ENCODE measurements around the gene ADIPOR2. TPM values are rescaled to one million over a fixed set of nuclear protein-coding genes. Genes with fewer than 3 reads are reported as not detected.
A peak's percentile ranks its signal among the peaks of the same experiment; 100 is the strongest.

The ADIPOR2 gene
- total RNA-seq, 1 donor from 2014 or later, result 29.6 TPM

GRCh38 chr12:1697271-1697670 lies 6.4 kb downstream of the ADIPOR2 start:
- Histone ChIP-seq H4K20me1 (ENCODE audit: low read depth) (peaks cover 69% of the 10 kb centered on the region), H3K79me2 (ENCODE audit: low read depth) (peaks cover 100% of the 10 kb centered on the region), H2AFZ (replicated peaks) (no peak overlapping the region), H3K9me3 (ENCODE audit: low read depth) (no peaks in the 10 kb centered on the region), H3K4me1 (peaks cover 3% of the 10 kb centered on the region), H3K4me2 (no peak overlapping the region), H3K27me3 (no peaks in the 10 kb centered on the region), H3K9ac (no peak overlapping the region), H3K36me3 (no peaks in the 10 kb centered on the region), H3K27ac (no peak overlapping the region), H3K4me3 (no peak overlapping the region), H3F3A (ENCODE audit: low read depth) (peaks cover under 1% of the 10 kb centered on the region)
- H3K36me3 Mint-ChIP-seq, result peaks cover 31% of the 10 kb centered on the region
- no peak for TF ChIP-seq EZH2 (IDR thresholded peaks at IDR 0.05)
- TF ChIP-seq EZH2phosphoT487 (IDR thresholded peaks at IDR 0.05), result no peak
- no peak for TF ChIP-seq CTCF (IDR thresholded peaks at IDR 0.05)
- H3K4me1 Mint-ChIP-seq, result peaks cover 5% of the 10 kb centered on the region
- no peak overlapping the region for H3K27ac Mint-ChIP-seq
- H3K9me3 Mint-ChIP-seq, result peaks cover 5% of the 10 kb centered on the region
- no peak for DNase-seq (ENCODE audit: low spot score)
- H3K27me3 Mint-ChIP-seq (ENCODE audit: insufficient read depth, low read depth), result no peaks in the 10 kb centered on the region
- H3K4me3 Mint-ChIP-seq, result no peak overlapping the region

GRCh38 chr12:1698720-1699119 lies 7.8 kb downstream of the ADIPOR2 start:
- Mint-ChIP-seq H3K4me1 (peaks cover 2% of the 10 kb centered on the region), H3K4me3 (no peak overlapping the region)

GRCh38 chr12:1702713-1703112 lies 11.8 kb downstream of the ADIPOR2 start:
- Mint-ChIP-seq H3K27ac (no peak overlapping the region), H3K4me3 (no peak overlapping the region)
- TF ChIP-seq CTCF (IDR thresholded peaks at IDR 0.05) (no peak), EZH2 (IDR thresholded peaks at IDR 0.05) (no peak), EZH2phosphoT487 (IDR thresholded peaks at IDR 0.05) (no peak)

More at GRCh38 chr12:1698720-1699119, 7.8 kb downstream of the ADIPOR2 start:
- Histone ChIP-seq H3K9me3 (ENCODE audit: low read depth) (no peaks in the 10 kb centered on the region), H3K27ac (no peak overlapping the region), H3K27me3 (no peaks in the 10 kb centered on the region), H4K20me1 (ENCODE audit: low read depth) (peaks cover 58% of the 10 kb centered on the region), H3K4me3 (no peak overlapping the region), H2AFZ (replicated peaks) (no peak overlapping the region), H3K36me3 (no peaks in the 10 kb centered on the region), H3K9ac (no peak overlapping the region), H3K79me2 (ENCODE audit: low read depth) (peaks cover 100% of the 10 kb centered on the region), H3F3A (ENCODE audit: low read depth) (no peaks in the 10 kb centered on the region), H3K4me1 (no peaks in the 10 kb centered on the region), H3K4me2 (no peak overlapping the region)
- no peak for DNase-seq (ENCODE audit: low spot score)
- no peak overlapping the region for H3K27ac Mint-ChIP-seq
- TF ChIP-seq EZH2phosphoT487 (IDR thresholded peaks at IDR 0.05), result no peak
- H3K36me3 Mint-ChIP-seq, result peaks cover 29% of the 10 kb centered on the region
- H3K9me3 Mint-ChIP-seq, result peaks cover 6% of the 10 kb centered on the region
- H3K27me3 Mint-ChIP-seq (ENCODE audit: insufficient read depth, low read depth), result no peaks in the 10 kb centered on the region

GRCh38 chr12:1703771-1704722 lies 13.2 kb downstream of the ADIPOR2 start:
- Histone ChIP-seq H3K9ac (no peak overlapping the region), H3K4me2 (no peak overlapping the region), H4K20me1 (ENCODE audit: low read depth) (peaks cover 8% of the 10 kb centered on the region), H3K4me3 (no peak overlapping the region), H3F3A (ENCODE audit: low read depth) (no peaks in the 10 kb centered on the region), H3K4me1 (no peaks in the 10 kb centered on the region), H3K27me3 (no peaks in the 10 kb centered on the region), H3K27ac (no peak overlapping the region), H3K79me2 (ENCODE audit: low read depth) (peaks cover 100% of the 10 kb centered on the region), H3K36me3 (no peaks in the 10 kb centered on the region), H2AFZ (replicated peaks) (no peak overlapping the region), H3K9me3 (ENCODE audit: low read depth) (peaks cover 2% of the 10 kb centered on the region)
- Mint-ChIP-seq H3K36me3 (peaks cover 26% of the 10 kb centered on the region), H3K4me1 (no peaks in the 10 kb centered on the region), H3K9me3 (peaks cover 18% of the 10 kb centered on the region), H3K4me3 (no peak overlapping the region), H3K27ac (no peak overlapping the region), H3K27me3 (ENCODE audit: insufficient read depth, low read depth) (no peaks in the 10 kb centered on the region)
- DNase-seq (ENCODE audit: low spot score), result no peak
- no peak for TF ChIP-seq CTCF (IDR thresholded peaks at IDR 0.05)
- no peak for TF ChIP-seq EZH2 (IDR thresholded peaks at IDR 0.05)
- no peak for TF ChIP-seq EZH2phosphoT487 (IDR thresholded peaks at IDR 0.05)

More at GRCh38 chr12:1702713-1703112, 11.8 kb downstream of the ADIPOR2 start:
- no peak overlapping the region for H3K9ac ChIP-seq
- no peaks in the 10 kb centered on the region for H3K4me1 ChIP-seq
- no peak for DNase-seq (ENCODE audit: low spot score)
- no peaks in the 10 kb centered on the region for H3F3A ChIP-seq (ENCODE audit: low read depth)
- peak overlapping the region; percentile 34 for H3K27ac ChIP-seq
- H3K79me2 ChIP-seq (ENCODE audit: low read depth), result peaks cover 100% of the 10 kb centered on the region
- peaks cover 9% of the 10 kb centered on the region for H3K9me3 Mint-ChIP-seq
- no peak overlapping the region for H2AFZ ChIP-seq (replicated peaks)
- no peak overlapping the region for H3K4me3 ChIP-seq
- H3K4me2 ChIP-seq, result no peak overlapping the region
- no peaks in the 10 kb centered on the region for H3K4me1 Mint-ChIP-seq
- no peaks in the 10 kb centered on the region for H3K36me3 ChIP-seq
- H3K27me3 ChIP-seq, result no peaks in the 10 kb centered on the region
- H3K9me3 ChIP-seq (ENCODE audit: low read depth), result no peaks in the 10 kb centered on the region
- peaks cover 21% of the 10 kb centered on the region for H4K20me1 ChIP-seq (ENCODE audit: low read depth)
- H3K36me3 Mint-ChIP-seq, result peaks cover 27% of the 10 kb centered on the region
- H3K27me3 Mint-ChIP-seq (ENCODE audit: insufficient read depth, low read depth), result no peaks in the 10 kb centered on the region

All from neural progenitor cell (in vitro differentiated cells).